H1 (cell line): ENCODE measurements around the gene WDR90. TPM values are rescaled to one million over a fixed set of nuclear protein-coding genes. Genes with fewer than 3 reads are reported as not detected.

Experiments
- BCL11A ChIP-seq, 2 experiments: IDR thresholded peaks; one replicate each; pipeline ENCODE4 v1.6.1; 2011; ENCODE audit warnings: low read depth in 2 of 2, low read length in 2 of 2, mild to moderate bottlenecking in 2 of 2
- CHD7 ChIP-seq: fragments of 300-600 bp; sonication (generic); IDR thresholded peaks from 2 replicates; pipeline ENCODE4 v1.7.1; 2012; ENCODE audit warnings: low read length, moderate library complexity, mild to moderate bottlenecking, inconsistent platforms; ENCODE audit not compliant: insufficient replicate concordance
- CREB1 ChIP-seq: IDR thresholded peaks from 2 replicates; pipeline ENCODE4 v1.6.1; 2012; ENCODE audit warnings: inconsistent platforms
- EGR1 ChIP-seq: IDR thresholded peaks from 2 replicates; pipeline ENCODE4 v1.6.1; 2011; ENCODE audit warnings: low read depth, low read length, borderline replicate concordance
- RXRA ChIP-seq: IDR thresholded peaks from 2 replicates; pipeline ENCODE4 v1.6.1; 2011; ENCODE audit warnings: low read depth, mild to moderate bottlenecking, low read length, moderate library complexity; ENCODE audit not compliant: insufficient read depth
- SUZ12 ChIP-seq: fragments of 200-600 bp; sonication (generic); IDR thresholded peaks from 2 replicates; pipeline ENCODE4 v1.6.1; 2012; ENCODE audit warnings: mild to moderate bottlenecking, inconsistent platforms, low read length, moderate library complexity, mixed read lengths
- TAF7 ChIP-seq: optimal IDR thresholded peaks from 2 replicates; pipeline ENCODE3; 2011; ENCODE audit warnings: low read depth, mild to moderate bottlenecking, inconsistent platforms, low read length, moderate library complexity, borderline replicate concordance
- TBP ChIP-seq: IDR thresholded peaks from 2 replicates; pipeline ENCODE4 v1.6.1; 2011; ENCODE audit warnings: low read depth, low read length, improper control_type of control experiment
- polyA plus RNA-seq, 7 experiments: library from polyadenylated mRNA; depleted of rRNA in 3 of 7; stranded (reverse) in 5 of 7; unstranded in 2 of 7; fragments of >200 nt in 5 of 7; fragments of 200-250 nt in 2 of 7; gene quantifications; 1 replicate in 5 of 7; 2 replicates in 1 of 7; 4 replicates in 1 of 7; pipeline versions ENCODE4 v1.2.1 to v1.2.3, GENCODE V29; 2011 to 2013; ENCODE audit warnings: missing spikeins in 2 of 7, mixed read lengths in 2 of 7
- total RNA-seq: library from RNA; stranded (reverse); fragmentation: NEBNext Ultra II Directional; extraction: Animal tissue kit (Norgen Biotek cat#: 25700); gene quantifications from 2 replicates; pipeline ENCODE4 v1.2.1, GENCODE V29; 2021

WDR90 gene
- total and polyA plus RNA-seq, 2 of the 8 experiments (the other 6 are each of a cell fraction or from before 2014, with no cell fraction given) = 24.0 to 47.2 TPM

- TF ChIP-seq CHD7 (no peak), BCL11A (IDR thresholded peaks at IDR 0.05; ENCODE audit: low read depth in 2 of 2, low read length in 2 of 2) (no peak), RXRA (no peak), EGR1 (no peak), SUZ12 (no peak), TBP (no peak), TAF7 (no peak), CREB1 (no peak)
Observed at GRCh38 chr16:702341-702740, 53.2 kb downstream of the WDR90 start (continued).
